ENCODE data around the gene RGL2. TPM values are rescaled to one million over a fixed set of nuclear protein-coding genes. Genes with fewer than 3 reads are reported as not detected.

The RGL2 gene
- total RNA-seq, 1 donor from 2014 or later = 28.4 TPM

GRCh38 chr6:33313709-33314514 lies 15.2 kb upstream of the RGL2 start, which contains the start of gene TAPBP:
Gene TAPBP (minus strand): TSS chr6:33314078. CDS start chr6:33314041, 37 bp downstream.
- H3K27me3 Mint-ChIP-seq = no peaks in the 10 kb centered on the region
- peaks cover 45% of the 10 kb centered on the region for H3K4me1 Mint-ChIP-seq
- H3K27ac Mint-ChIP-seq = peak within 1 kb of the TSS; percentile 98
- peaks cover 50% of the 10 kb centered on the region for H3K36me3 Mint-ChIP-seq (ENCODE audit: low read depth)
- peak within 1 kb of the TSS; percentile 98 for H3K4me3 Mint-ChIP-seq
- intact Hi-C loops (cut with micrococcal nuclease) = loop anchor here (1.0 to 10.0 kb wide), 10 partner anchors 9 to 1579 kb away; partner anchors contain the start of genes CLIC1, HSD17B8, KIFC1 and PFDN6
- DNase-seq = peak; percentile 97
- H3K9me3 Mint-ChIP-seq = no peaks in the 10 kb centered on the region

GRCh38 chr6:33313105-33313708 lies 14.5 kb upstream of the RGL2 start:
- no peaks in the 10 kb centered on the region for H3K9me3 Mint-ChIP-seq
- H3K27me3 Mint-ChIP-seq = no peaks in the 10 kb centered on the region
- H3K27ac Mint-ChIP-seq = peak overlapping the region; percentile 98
- H3K4me3 Mint-ChIP-seq = peak overlapping the region; percentile 98
- peaks cover 43% of the 10 kb centered on the region for H3K4me1 Mint-ChIP-seq
- intact Hi-C loops (cut with micrococcal nuclease) = loop anchor here (2.0 to 10.0 kb wide), 4 partner anchors 32 to 1578 kb away; partner anchors contain the start of gene CLIC1
- peaks cover 51% of the 10 kb centered on the region for H3K36me3 Mint-ChIP-seq (ENCODE audit: low read depth)
- DNase-seq = peak; percentile 83

GRCh38 chr6:33312361-33313104 lies 13.8 kb upstream of the RGL2 start:
- intact Hi-C loops (cut with micrococcal nuclease) = loop anchor here (2.0 to 10.0 kb wide), 4 partner anchors 32 to 1578 kb away; partner anchors contain the start of gene CLIC1
- peaks cover 38% of the 10 kb centered on the region for H3K4me1 Mint-ChIP-seq
- H3K4me3 Mint-ChIP-seq = peak overlapping the region; percentile 98
- no peaks in the 10 kb centered on the region for H3K27me3 Mint-ChIP-seq
- H3K27ac Mint-ChIP-seq = peak overlapping the region; percentile 98
- DNase-seq = peak; percentile 95
- no peaks in the 10 kb centered on the region for H3K9me3 Mint-ChIP-seq
- H3K36me3 Mint-ChIP-seq (ENCODE audit: low read depth) = peaks cover 52% of the 10 kb centered on the region

GRCh38 chr6:33306356-33306755 lies 7.6 kb upstream of the RGL2 start:
- intact Hi-C loops (cut with micrococcal nuclease) = no loop called here
- no peaks in the 10 kb centered on the region for H3K9me3 Mint-ChIP-seq
- peak overlapping the region; percentile 32 for H3K27ac Mint-ChIP-seq
- DNase-seq = no peak
- no peak overlapping the region for H3K4me3 Mint-ChIP-seq
- peaks cover 62% of the 10 kb centered on the region for H3K36me3 Mint-ChIP-seq (ENCODE audit: low read depth)
- peaks cover 25% of the 10 kb centered on the region for H3K4me1 Mint-ChIP-seq
- H3K27me3 Mint-ChIP-seq = no peaks in the 10 kb centered on the region

- intact Hi-C loops (cut with micrococcal nuclease) = no loop called here
- Mint-ChIP-seq H3K9me3 (no peaks in the 10 kb centered on the region), H3K27me3 (no peaks in the 10 kb centered on the region), H3K27ac (no peak overlapping the region), H3K36me3 (ENCODE audit: low read depth) (peaks cover 63% of the 10 kb centered on the region), H3K4me1 (peaks cover 28% of the 10 kb centered on the region), H3K4me3 (no peak overlapping the region)
- DNase-seq = no peak
Measured at GRCh38 chr6:33305052-33305451, 6.3 kb upstream of the RGL2 start.

- intact Hi-C loops (cut with micrococcal nuclease) = no loop called here
- Mint-ChIP-seq H3K36me3 (ENCODE audit: low read depth) (peaks cover 69% of the 10 kb centered on the region), H3K4me3 (no peak overlapping the region), H3K27me3 (no peaks in the 10 kb centered on the region), H3K27ac (no peak overlapping the region), H3K4me1 (peaks cover 35% of the 10 kb centered on the region), H3K9me3 (no peaks in the 10 kb centered on the region)
- no peak for DNase-seq
Measured at GRCh38 chr6:33304216-33304615, 5.5 kb upstream of the RGL2 start.

GRCh38 chr6:33301877-33302276 lies 3.1 kb upstream of the RGL2 start:
- Mint-ChIP-seq H3K27ac (no peak overlapping the region), H3K9me3 (no peaks in the 10 kb centered on the region), H3K36me3 (ENCODE audit: low read depth) (peaks cover 56% of the 10 kb centered on the region), H3K4me3 (no peak overlapping the region), H3K27me3 (peaks cover 2% of the 10 kb centered on the region), H3K4me1 (peaks cover 38% of the 10 kb centered on the region)
- intact Hi-C loops (cut with micrococcal nuclease) = no loop called here
- DNase-seq = no peak

- peak overlapping the region; percentile 99 for H3K27ac Mint-ChIP-seq
- intact Hi-C loops (cut with micrococcal nuclease) = loop anchor here (1.0 to 10.0 kb wide), 11 partner anchors 10 to 1105 kb away; partner anchors contain the start of genes B3GALT4, GPSM3, PBX2 and PFDN6
- peaks cover 28% of the 10 kb centered on the region for H3K4me1 Mint-ChIP-seq
- H3K36me3 Mint-ChIP-seq (ENCODE audit: low read depth) = peaks cover 46% of the 10 kb centered on the region
- H3K27me3 Mint-ChIP-seq = peaks cover 2% of the 10 kb centered on the region
- peak overlapping the region; percentile 94 for H3K4me3 Mint-ChIP-seq
- no peaks in the 10 kb centered on the region for H3K9me3 Mint-ChIP-seq
- DNase-seq = peak; percentile 98
Measured at GRCh38 chr6:33299237-33299944, 649 bp upstream of the RGL2 start.

GRCh38 chr6:33297956-33298772 lies 578 bp downstream of the RGL2 start:
- DNase-seq = peak; percentile 93
- intact Hi-C loops (cut with micrococcal nuclease) = loop anchor here (2.0 to 10.0 kb wide), 3 partner anchors 113 to 1103 kb away; partner anchors contain the start of genes GPSM3, PBX2 and PHF1
- peaks cover 42% of the 10 kb centered on the region for H3K36me3 Mint-ChIP-seq (ENCODE audit: low read depth)
- H3K27me3 Mint-ChIP-seq = peaks cover 2% of the 10 kb centered on the region
- peak overlapping the region; percentile 99 for H3K27ac Mint-ChIP-seq
- H3K4me3 Mint-ChIP-seq = peak overlapping the region; percentile 94
- peaks cover 23% of the 10 kb centered on the region for H3K4me1 Mint-ChIP-seq
- no peaks in the 10 kb centered on the region for H3K9me3 Mint-ChIP-seq

GRCh38 chr6:33297406-33297955 lies 1.3 kb downstream of the RGL2 start:
- peaks cover 43% of the 10 kb centered on the region for H3K36me3 Mint-ChIP-seq (ENCODE audit: low read depth)

GRCh38 chr6:33296797-33297405 lies 1.8 kb downstream of the RGL2 start:
- peak; percentile 58 for DNase-seq
- peaks cover 23% of the 10 kb centered on the region for H3K4me1 Mint-ChIP-seq
- peak overlapping the region; percentile 65 for H3K4me3 Mint-ChIP-seq
- no peak overlapping the region for H3K27ac Mint-ChIP-seq
- H3K36me3 Mint-ChIP-seq (ENCODE audit: low read depth) = peaks cover 45% of the 10 kb centered on the region
- no peaks in the 10 kb centered on the region for H3K9me3 Mint-ChIP-seq
- intact Hi-C loops (cut with micrococcal nuclease) = loop anchor here (5.0 to 10.0 kb wide), 2 partner anchors 130 to 1102 kb away; partner anchors contain the start of genes GPSM3 and PBX2
- peaks cover 2% of the 10 kb centered on the region for H3K27me3 Mint-ChIP-seq

More at GRCh38 chr6:33297406-33297955, 1.3 kb downstream of the RGL2 start:
- Mint-ChIP-seq H3K9me3 (no peaks in the 10 kb centered on the region), H3K27ac (peak overlapping the region; percentile 60), H3K27me3 (peaks cover 2% of the 10 kb centered on the region), H3K4me1 (peaks cover 23% of the 10 kb centered on the region), H3K4me3 (peak overlapping the region; percentile 65)
- peak; percentile 68 for DNase-seq
- intact Hi-C loops (cut with micrococcal nuclease) = loop anchor here (5.0 to 10.0 kb wide), 2 partner anchors 130 to 1103 kb away; partner anchors contain the start of genes GPSM3 and PBX2

Data from activated CD4-positive, alpha-beta T cell treated with anti-CD3 and anti-CD28 coated beads, Interleukin-2, amount 10 ng/mL, durations not matched to agents 24 days and 14 days (primary cell).